ENCODE measurements around the gene CREBRF. TPM values are rescaled to one million over a fixed set of nuclear protein-coding genes. Genes with fewer than 3 reads are reported as not detected.

The CREBRF gene
- total and polyA plus RNA-seq, 2 of the 8 experiments (the other 6 are each of a cell fraction or from before 2014, with no cell fraction given), result 1.2 to 4.7 TPM

- Histone ChIP-seq H3K36me3 (ENCODE audit: control insufficient read depth in 2 of 4, insufficient read depth in 4 of 4, low read length in 3 of 4) (peaks cover 0 to 12% (median 0%) of the 10 kb centered on the region in 4 experiments; a peak in 4 of 8 replicates), H4K91ac (replicated peaks; ENCODE audit: insufficient read length, low read length) (no peak overlapping the region), H3K79me2 (ENCODE audit: control insufficient read depth in 1 of 2, insufficient read depth in 2 of 2, low read length in 2 of 2) (no peaks in the 10 kb centered on the region), H3K56ac (replicated peaks; ENCODE audit: insufficient read length, low read depth, low read length) (no peak overlapping the region), H3K4me3 (ENCODE audit: extremely low read depth in 1 of 4, insufficient read depth in 2 of 4, low read depth in 3 of 4, low read length in 4 of 4) (no peak overlapping the region), H4K8ac (ENCODE audit: extremely low read depth, insufficient read depth, low read length) (no peak overlapping the region), H2AFZ (ENCODE audit: low read length) (no peak overlapping the region), H2BK12ac (ENCODE audit: low read depth, low read length) (no peak overlapping the region), H2AK5ac (ENCODE audit: low read depth, low read length) (no peak overlapping the region), H4K20me1 (replicated peaks in 1 of 2; ENCODE audit: control insufficient read depth in 1 of 2, insufficient read depth in 2 of 2, low read length in 2 of 2) (peaks cover 0 to 4% of the 10 kb centered on the region in 2 experiments), H3K9me3 (ENCODE audit: insufficient read depth in 2 of 2, low read depth in 1 of 2, low read length in 1 of 2) (no peaks in the 10 kb centered on the region), H2BK5ac (ENCODE audit: low read depth, low read length) (no peak overlapping the region), H3K14ac (ENCODE audit: insufficient read length) (no peak overlapping the region), H3K23ac (ENCODE audit: insufficient read length) (no peak overlapping the region), H3K9ac (replicated peaks in 1 of 4; ENCODE audit: extremely low read depth in 1 of 4, low read depth in 3 of 4, low read length in 3 of 4) (no peak overlapping the region), H3K79me1 (ENCODE audit: low read depth, low read length) (no peaks in the 10 kb centered on the region), H3K27me3 (replicated peaks in 1 of 4; ENCODE audit: control insufficient read depth in 3 of 4, extremely low read depth in 1 of 4, insufficient read depth in 3 of 4, low read length in 3 of 4) (no peaks in the 10 kb centered on the region), H3K4me2 (ENCODE audit: insufficient read depth in 1 of 2, low read depth in 2 of 2, low read length in 2 of 2) (no peak overlapping the region), H4K5ac (ENCODE audit: insufficient read length, low read depth, low read length) (no peak overlapping the region), H2BK20ac (ENCODE audit: low read length) (no peak overlapping the region), H3K23me2 (ENCODE audit: low read depth, low read length) (no peaks in the 10 kb centered on the region), H3K27ac (ENCODE audit: low read depth, low read length) (no peak overlapping the region), H3K4ac (replicated peaks; ENCODE audit: insufficient read length, low read depth, low read length) (no peak overlapping the region), H2BK15ac (ENCODE audit: low read length) (no peak overlapping the region), H3K4me1 (replicated peaks in 1 of 4; ENCODE audit: control insufficient read depth in 3 of 4, insufficient read depth in 4 of 4, low read length in 3 of 4) (no peaks in the 10 kb centered on the region), H2BK120ac (replicated peaks; ENCODE audit: low read depth, low read length) (no peak overlapping the region), H3K18ac (ENCODE audit: extremely low read depth, low read length) (no peak overlapping the region)
- FAIRE-seq (no peak), DNase-seq (ENCODE audit: low read depth in 1 of 2, low spot score in 2 of 2) (no peak)
- TF ChIP-seq EP300 (IDR thresholded peaks at IDR 0.05; ENCODE audit: borderline replicate concordance in 1 of 2, low read depth in 2 of 2, low read length in 2 of 2), result no peak
- TF ChIP-seq CEBPB (IDR thresholded peaks at IDR 0.05; ENCODE audit: low read depth, low read length), result no peak
- no peak for TF ChIP-seq SAP30 (IDR thresholded peaks at IDR 0.05; ENCODE audit: insufficient read depth, insufficient replicate concordance, low read length)
- TF ChIP-seq POLR2AphosphoS5 (IDR thresholded peaks at IDR 0.05; ENCODE audit: low read depth, low read length), result no peak
- TF ChIP-seq SP4 (IDR thresholded peaks at IDR 0.05; ENCODE audit: low read length), result no peak
- no peak for TF ChIP-seq KDM4A (IDR thresholded peaks at IDR 0.05; ENCODE audit: low read depth, low read length, severe bottlenecking)
- no peak for TF ChIP-seq TAF7 (optimal IDR thresholded peaks at IDR 0.05; ENCODE audit: borderline replicate concordance, low read depth, low read length)
- TF ChIP-seq RXRA (IDR thresholded peaks at IDR 0.05; ENCODE audit: insufficient read depth, low read depth, low read length), result no peak
- no peak for TF ChIP-seq GTF2F1 (IDR thresholded peaks at IDR 0.05; ENCODE audit: borderline replicate concordance, low read depth, low read length)
- TF ChIP-seq SIN3A (conservative IDR thresholded peaks at IDR 0.05 in 1 of 2, IDR thresholded peaks at IDR 0.05 in 1 of 2; ENCODE audit: low read depth in 1 of 2, low read length in 2 of 2), result no peak
- no peak for TF ChIP-seq MAFK (IDR thresholded peaks at IDR 0.05; ENCODE audit: low read depth, low read length)
- no peak for TF ChIP-seq ASH2L (IDR thresholded peaks at IDR 0.05; ENCODE audit: low read length)
- no peak for TF ChIP-seq HDAC6 (IDR thresholded peaks at IDR 0.05; ENCODE audit: low read depth, low read length)
- 61% methylated on average over 2 of the region's 2 CpGs; no CpG with 5 or more reads in 1 of the 2 experiments for WGBS, 2 experiments (ENCODE audit: extremely low coverage in 1 of 2, insufficient coverage in 1 of 2, insufficient read length in 1 of 2, insufficient replicate concordance in 2 of 2, low coverage in 1 of 2, low lambda C conversion rate in 2 of 2, missing lambda C conversion rate in 1 of 2)
- CTCF ChIA-PET (ENCODE audit: partially characterized antibody), result interaction anchor here (0.6 to 1.3 kb wide), 5 partner anchors 10 to 146 kb away, joined by 3 to 8 read pairs (median 5); partner anchors contain the start of gene BNIP1
- POLR2A ChIA-PET (ENCODE audit: partially characterized antibody), result interaction anchor here (0.9 kb wide), 1 partner anchor 172 kb away, joined by 3 read pairs; the partner anchor contains the start of gene STC2
Observed at GRCh38 chr5:173155912-173156311, 99.8 kb downstream of the CREBRF start.

All from H1 (cell line).